ENCODE results near the gene THEM4.

DNA sequence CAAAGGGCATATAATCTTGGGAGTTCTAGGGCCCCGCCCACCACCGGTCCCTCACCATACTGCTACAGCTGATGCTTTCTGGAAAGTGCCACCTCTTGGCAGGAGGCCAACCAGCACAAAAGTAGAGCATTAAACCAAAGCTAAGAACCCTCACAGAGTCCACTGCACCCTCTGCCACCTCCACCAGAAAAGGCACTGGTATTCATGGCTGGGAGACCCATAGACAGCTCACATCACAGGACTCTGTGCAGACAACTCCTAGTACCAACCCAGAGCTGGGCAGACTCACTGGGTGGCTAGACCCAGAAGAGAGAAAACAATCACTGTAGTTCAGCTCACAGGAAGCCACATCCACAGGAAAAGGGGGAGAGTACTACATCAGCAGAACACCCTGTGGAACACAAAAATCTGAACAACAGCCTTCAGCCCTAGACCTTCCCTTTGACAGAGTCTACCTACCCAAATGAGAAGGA, 10.8 kb downstream of the THEM4 start:
- TF ChIP-seq CTCF (IDR thresholded peaks at IDR 0.05; ENCODE audit: low read depth, low read length) (no peak), POLR2A (IDR thresholded peaks at IDR 0.05; ENCODE audit: extremely low read depth, insufficient read length) (no peak)
